SK-N-SH treated with all-trans-retinoic acid at 6 μM for 48 hours (cell line): ENCODE measurements around the gene TRABD2B.

Source experiments
- ATAC-seq: fragments of 200-7000 bp; cut with Tn5 transposase; 3 replicates; pipeline ENCODE4 v1.9.1; 2020; ENCODE audit warnings: mild to moderate bottlenecking, moderate library complexity
- ARNTL ChIP-seq: fragments of 450-650 bp; formaldehyde crosslinking; IDR thresholded peaks from 2 replicates; pipeline ENCODE4 v1.5.0; 2020; ENCODE audit warnings: low read depth, mild to moderate bottlenecking, moderate library complexity, borderline replicate concordance
- BACH2 ChIP-seq: fragments of 250-450 bp; sonication (Bioruptor Pico); IDR thresholded peaks from 2 replicates; pipeline ENCODE4 v1.9.0; 2021; ENCODE audit warnings: mild to moderate bottlenecking, borderline replicate concordance
- CSDC2 ChIP-seq: fragments of 250-450 bp; sonication (Bioruptor Pico); IDR thresholded peaks from 2 replicates; pipeline ENCODE4 v1.5.0; 2020; ENCODE audit warnings: mild to moderate bottlenecking, moderate library complexity
- ESRRG ChIP-seq: fragments of 250-450 bp; sonication (Bioruptor Pico); IDR thresholded peaks from 2 replicates; pipeline ENCODE4 v1.6.1; 2021; ENCODE audit warnings: mild to moderate bottlenecking
- GLIS3 ChIP-seq: fragments of 250-450 bp; sonication (Bioruptor Pico); IDR thresholded peaks from 2 replicates; pipeline ENCODE4 v1.5.0; 2020; ENCODE audit warnings: mild to moderate bottlenecking, moderate library complexity
- ISL1 ChIP-seq: fragments of 250-450 bp; sonication (Bioruptor Pico); IDR thresholded peaks from 2 replicates; pipeline ENCODE4 v2.1.2; 2022; ENCODE audit warnings: mild to moderate bottlenecking, moderate library complexity
- OSR1 ChIP-seq: fragments of 250-450 bp; sonication (Bioruptor Pico); IDR thresholded peaks from 2 replicates; pipeline ENCODE4 v1.8.0; 2022; ENCODE audit warnings: moderate library complexity, mild to moderate bottlenecking, inconsistent platforms
- SNAI2 ChIP-seq: fragments of 250-450 bp; sonication (Bioruptor Pico); IDR thresholded peaks from 2 replicates; pipeline ENCODE4 v1.5.0; 2020; ENCODE audit warnings: mild to moderate bottlenecking, moderate library complexity
- TCF4 ChIP-seq: fragments of 250-450 bp; sonication (Bioruptor Pico); IDR thresholded peaks from 2 replicates; pipeline ENCODE4 v1.8.0; 2021; ENCODE audit warnings: mild to moderate bottlenecking, moderate library complexity, borderline replicate concordance
- TOX ChIP-seq: fragments of 250-450 bp; sonication (Bioruptor Pico); IDR thresholded peaks from 2 replicates; pipeline ENCODE4 v1.8.0; 2021; ENCODE audit warnings: mild to moderate bottlenecking, moderate library complexity, borderline replicate concordance
- ZC3H10 ChIP-seq: fragments of 250-450 bp; sonication (Bioruptor Pico); IDR thresholded peaks from 2 replicates; pipeline ENCODE4 v1.5.1; 2021; ENCODE audit warnings: mild to moderate bottlenecking, moderate library complexity
- ZFP3 ChIP-seq: fragments of 250-450 bp; sonication (Bioruptor Pico); IDR thresholded peaks from 2 replicates; pipeline ENCODE4 v1.5.0; 2020; ENCODE audit warnings: mild to moderate bottlenecking, moderate library complexity
- ZFP30 ChIP-seq: fragments of 450-650 bp; formaldehyde crosslinking; IDR thresholded peaks from 2 replicates; pipeline ENCODE4 v1.5.0; 2022; ENCODE audit warnings: mild to moderate bottlenecking, moderate library complexity
- ZNF70 ChIP-seq: fragments of 450-650 bp; formaldehyde crosslinking; IDR thresholded peaks from 2 replicates; pipeline ENCODE4 v1.5.0; 2020; ENCODE audit warnings: mild to moderate bottlenecking, moderate library complexity
- ZNF8 ChIP-seq: fragments of 450-650 bp; formaldehyde crosslinking; IDR thresholded peaks from 2 replicates; pipeline ENCODE4 v1.5.0; 2020; ENCODE audit warnings: mild to moderate bottlenecking, moderate library complexity
- TF ChIP-seq, protein P1 (sequence below): fragments of 250-450 bp; sonication (Bioruptor Pico); IDR thresholded peaks from 2 replicates; pipeline ENCODE4 v1.5.1; 2021; ENCODE audit warnings: mild to moderate bottlenecking, moderate library complexity
- TF ChIP-seq, protein P2 (sequence below): fragments of 250-450 bp; sonication (Bioruptor Pico); IDR thresholded peaks from 2 replicates; pipeline ENCODE4 v1.5.0; 2020; ENCODE audit warnings: mild to moderate bottlenecking, moderate library complexity
- TF ChIP-seq, protein P3 (sequence below): fragments of 250-450 bp; sonication (Bioruptor Pico); IDR thresholded peaks from 2 replicates; pipeline ENCODE4 v1.5.1; 2020; ENCODE audit warnings: low read depth, mild to moderate bottlenecking, moderate library complexity
- TF ChIP-seq, protein P4 (sequence below): fragments of 250-450 bp; sonication (Bioruptor Pico); IDR thresholded peaks from 2 replicates; pipeline ENCODE4 v1.8.0; 2021; ENCODE audit warnings: low read depth, mild to moderate bottlenecking, moderate library complexity, borderline replicate concordance

The TRABD2B gene

GRCh38 chr1:47872886-47873285 lies 124.3 kb downstream of the TRABD2B start:
- ATAC-seq: no peak
- no peak for TF ChIP-seq ISL1 (CRISPR knock-in tag)
- no peak for TF ChIP-seq ARNTL (CRISPR knock-in tag)
- TF ChIP-seq GLIS3 (CRISPR knock-in tag): no peak

GRCh38 chr1:47871799-47872353 lies 125.3 kb downstream of the TRABD2B start:
- no peak for ATAC-seq
- TF ChIP-seq ZFP3 (CRISPR knock-in tag): no peak
- TF ChIP-seq ISL1 (CRISPR knock-in tag): no peak
- no peak for TF ChIP-seq ZC3H10 (CRISPR knock-in tag)
- TF ChIP-seq GLIS3 (CRISPR knock-in tag): no peak
- TF ChIP-seq, protein P1, sequence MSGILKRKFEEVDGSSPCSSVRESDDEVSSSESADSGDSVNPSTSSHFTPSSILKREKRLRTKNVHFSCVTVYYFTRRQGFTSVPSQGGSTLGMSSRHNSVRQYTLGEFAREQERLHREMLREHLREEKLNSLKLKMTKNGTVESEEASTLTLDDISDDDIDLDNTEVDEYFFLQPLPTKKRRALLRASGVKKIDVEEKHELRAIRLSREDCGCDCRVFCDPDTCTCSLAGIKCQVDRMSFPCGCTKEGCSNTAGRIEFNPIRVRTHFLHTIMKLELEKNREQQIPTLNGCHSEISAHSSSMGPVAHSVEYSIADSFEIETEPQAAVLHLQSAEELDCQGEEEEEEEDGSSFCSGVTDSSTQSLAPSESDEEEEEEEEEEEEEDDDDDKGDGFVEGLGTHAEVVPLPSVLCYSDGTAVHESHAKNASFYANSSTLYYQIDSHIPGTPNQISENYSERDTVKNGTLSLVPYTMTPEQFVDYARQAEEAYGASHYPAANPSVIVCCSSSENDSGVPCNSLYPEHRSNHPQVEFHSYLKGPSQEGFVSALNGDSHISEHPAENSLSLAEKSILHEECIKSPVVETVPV (CRISPR knock-in tag): no peak
- no peak for TF ChIP-seq SNAI2 (CRISPR knock-in tag)
- no peak for TF ChIP-seq TOX (CRISPR knock-in tag)
- TF ChIP-seq, all 23 proteins: peak for 0

DNA sequence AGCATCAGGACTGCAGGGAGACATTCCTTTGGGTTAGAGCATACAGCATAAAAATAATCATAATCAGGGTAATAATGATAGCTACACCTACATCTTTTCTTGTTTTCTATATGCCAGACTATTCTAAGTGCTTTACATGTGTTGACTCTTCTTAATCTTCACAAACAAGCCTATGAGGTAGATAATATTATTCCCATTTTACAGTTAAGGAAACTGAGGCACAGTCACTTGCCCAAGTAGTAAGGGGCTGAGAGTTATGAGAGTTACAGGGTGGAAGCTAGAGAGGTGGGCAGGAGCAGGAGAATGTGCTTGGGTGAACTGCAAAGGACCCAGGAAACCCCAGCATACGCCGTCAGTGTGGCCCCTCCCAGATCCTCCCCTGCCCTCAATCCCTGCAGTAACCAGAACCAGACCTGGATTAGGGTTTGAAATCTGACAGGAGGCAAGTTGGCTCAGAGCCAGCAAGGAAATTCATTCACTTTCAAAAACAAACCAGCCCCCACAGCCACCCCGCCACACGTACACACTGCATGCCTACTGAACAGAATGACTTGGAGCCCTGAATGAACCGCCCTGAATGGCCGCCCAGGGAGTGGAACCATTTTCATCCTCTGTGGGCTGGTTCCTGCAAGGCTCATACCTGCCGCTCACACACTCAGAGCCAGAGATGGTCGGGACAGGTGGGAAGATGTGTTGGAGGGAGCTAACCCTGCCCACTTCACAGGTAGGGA lies 126.1 kb downstream of the TRABD2B start:
- ATAC-seq: no peak
- TF ChIP-seq ZFP30 (CRISPR knock-in tag): no peak
- no peak for TF ChIP-seq ARNTL (CRISPR knock-in tag)
- TF ChIP-seq CSDC2 (CRISPR knock-in tag): no peak
- TF ChIP-seq SNAI2 (CRISPR knock-in tag): no peak

- TF ChIP-seq, protein P2, sequence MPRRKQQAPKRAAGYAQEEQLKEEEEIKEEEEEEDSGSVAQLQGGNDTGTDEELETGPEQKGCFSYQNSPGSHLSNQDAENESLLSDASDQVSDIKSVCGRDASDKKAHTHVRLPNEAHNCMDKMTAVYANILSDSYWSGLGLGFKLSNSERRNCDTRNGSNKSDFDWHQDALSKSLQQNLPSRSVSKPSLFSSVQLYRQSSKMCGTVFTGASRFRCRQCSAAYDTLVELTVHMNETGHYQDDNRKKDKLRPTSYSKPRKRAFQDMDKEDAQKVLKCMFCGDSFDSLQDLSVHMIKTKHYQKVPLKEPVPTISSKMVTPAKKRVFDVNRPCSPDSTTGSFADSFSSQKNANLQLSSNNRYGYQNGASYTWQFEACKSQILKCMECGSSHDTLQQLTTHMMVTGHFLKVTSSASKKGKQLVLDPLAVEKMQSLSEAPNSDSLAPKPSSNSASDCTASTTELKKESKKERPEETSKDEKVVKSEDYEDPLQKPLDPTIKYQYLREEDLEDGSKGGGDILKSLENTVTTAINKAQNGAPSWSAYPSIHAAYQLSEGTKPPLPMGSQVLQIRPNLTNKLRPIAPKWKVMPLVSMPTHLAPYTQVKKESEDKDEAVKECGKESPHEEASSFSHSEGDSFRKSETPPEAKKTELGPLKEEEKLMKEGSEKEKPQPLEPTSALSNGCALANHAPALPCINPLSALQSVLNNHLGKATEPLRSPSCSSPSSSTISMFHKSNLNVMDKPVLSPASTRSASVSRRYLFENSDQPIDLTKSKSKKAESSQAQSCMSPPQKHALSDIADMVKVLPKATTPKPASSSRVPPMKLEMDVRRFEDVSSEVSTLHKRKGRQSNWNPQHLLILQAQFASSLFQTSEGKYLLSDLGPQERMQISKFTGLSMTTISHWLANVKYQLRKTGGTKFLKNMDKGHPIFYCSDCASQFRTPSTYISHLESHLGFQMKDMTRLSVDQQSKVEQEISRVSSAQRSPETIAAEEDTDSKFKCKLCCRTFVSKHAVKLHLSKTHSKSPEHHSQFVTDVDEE: no peak
- TF ChIP-seq ARNTL (CRISPR knock-in tag) (no peak), TOX (CRISPR knock-in tag) (no peak), BACH2 (no peak), ZFP3 (CRISPR knock-in tag) (no peak)
- no peak for ATAC-seq
Observed at GRCh38 chr1:47870480-47870879, 126.7 kb downstream of the TRABD2B start.

GRCh38 chr1:47868348-47868676 lies 128.9 kb downstream of the TRABD2B start:
- no peak for ATAC-seq
- TF ChIP-seq TOX (CRISPR knock-in tag) (no peak), BACH2 (no peak), TCF4 (CRISPR knock-in tag) (no peak), ZNF8 (CRISPR knock-in tag) (no peak), ISL1 (CRISPR knock-in tag) (no peak), ZNF70 (CRISPR knock-in tag) (no peak)
- TF ChIP-seq, protein P3, sequence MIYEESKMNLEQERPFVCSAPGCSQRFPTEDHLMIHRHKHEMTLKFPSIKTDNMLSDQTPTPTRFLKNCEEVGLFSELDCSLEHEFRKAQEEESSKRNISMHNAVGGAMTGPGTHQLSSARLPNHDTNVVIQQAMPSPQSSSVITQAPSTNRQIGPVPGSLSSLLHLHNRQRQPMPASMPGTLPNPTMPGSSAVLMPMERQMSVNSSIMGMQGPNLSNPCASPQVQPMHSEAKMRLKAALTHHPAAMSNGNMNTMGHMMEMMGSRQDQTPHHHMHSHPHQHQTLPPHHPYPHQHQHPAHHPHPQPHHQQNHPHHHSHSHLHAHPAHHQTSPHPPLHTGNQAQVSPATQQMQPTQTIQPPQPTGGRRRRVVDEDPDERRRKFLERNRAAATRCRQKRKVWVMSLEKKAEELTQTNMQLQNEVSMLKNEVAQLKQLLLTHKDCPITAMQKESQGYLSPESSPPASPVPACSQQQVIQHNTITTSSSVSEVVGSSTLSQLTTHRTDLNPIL (CRISPR knock-in tag): no peak

GRCh38 chr1:47867438-47868347 lies 129.5 kb downstream of the TRABD2B start:
- ATAC-seq: no peak
- TF ChIP-seq TCF4 (CRISPR knock-in tag) (no peak), CSDC2 (CRISPR knock-in tag) (no peak), ZFP3 (CRISPR knock-in tag) (no peak), OSR1 (CRISPR knock-in tag) (no peak), ESRRG (CRISPR knock-in tag) (no peak), GLIS3 (CRISPR knock-in tag) (no peak), ARNTL (CRISPR knock-in tag) (no peak), SNAI2 (CRISPR knock-in tag) (no peak)
- TF ChIP-seq, protein P4, sequence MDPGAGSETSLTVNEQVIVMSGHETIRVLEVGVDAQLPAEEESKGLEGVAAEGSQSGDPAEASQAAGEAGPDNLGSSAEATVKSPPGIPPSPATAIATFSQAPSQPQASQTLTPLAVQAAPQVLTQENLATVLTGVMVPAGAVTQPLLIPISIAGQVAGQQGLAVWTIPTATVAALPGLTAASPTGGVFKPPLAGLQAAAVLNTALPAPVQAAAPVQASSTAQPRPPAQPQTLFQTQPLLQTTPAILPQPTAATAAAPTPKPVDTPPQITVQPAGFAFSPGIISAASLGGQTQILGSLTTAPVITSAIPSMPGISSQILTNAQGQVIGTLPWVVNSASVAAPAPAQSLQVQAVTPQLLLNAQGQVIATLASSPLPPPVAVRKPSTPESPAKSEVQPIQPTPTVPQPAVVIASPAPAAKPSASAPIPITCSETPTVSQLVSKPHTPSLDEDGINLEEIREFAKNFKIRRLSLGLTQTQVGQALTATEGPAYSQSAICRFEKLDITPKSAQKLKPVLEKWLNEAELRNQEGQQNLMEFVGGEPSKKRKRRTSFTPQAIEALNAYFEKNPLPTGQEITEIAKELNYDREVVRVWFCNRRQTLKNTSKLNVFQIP: no peak
- TF ChIP-seq, protein P1 (CRISPR knock-in tag): no peak
